HTR-8/SVneo (cell line): Measurements from ENCODE around the gene SBF1.
A peak's percentile ranks its signal among the peaks of the same experiment; 100 is the strongest.
"Not testable (repeated sequence)": the region's sequence is repeated elsewhere in the genome, so short reads cannot be mapped to it uniquely, and the experiment has no call there.

Experiments used
- DNase-seq: peaks from one replicate; pipeline ENCODE4 v3.0.0; 2011; ENCODE audit warnings: low spot score, mixed read lengths; ENCODE audit not compliant: insufficient read length
- FAIRE-seq: peaks from 2 replicates; lab custom pipeline; 2011; peaks lifted over from hg19 to GRCh38; lab: Jason Lieb, UNC

The SBF1 gene

GRCh38 chr22:50414476-50415248 lies 60.2 kb downstream of the SBF1 start:
- no peak for DNase-seq
- FAIRE-seq = no peak

GRCh38 chr22:50408954-50409353 lies 65.9 kb downstream of the SBF1 start:
- not testable (repeated sequence) for FAIRE-seq, DNase-seq

GRCh38 chr22:50408311-50408710 lies 66.5 kb downstream of the SBF1 start:
- no peak for DNase-seq
- no peak for FAIRE-seq

- FAIRE-seq (no peak), DNase-seq (no peak)
Measured at GRCh38 chr22:50406416-50407170, 68.2 kb downstream of the SBF1 start.

- no peak for DNase-seq
Measured at GRCh38 chr22:50403701-50404101, 71.1 kb downstream of the SBF1 start.

GRCh38 chr22:50401907-50402306 lies 72.9 kb downstream of the SBF1 start:
- no peak for DNase-seq
- no peak for FAIRE-seq

More at GRCh38 chr22:50403701-50404101, 71.1 kb downstream of the SBF1 start:
- FAIRE-seq = no peak

- FAIRE-seq (no peak), DNase-seq (no peak)
Measured at GRCh38 chr22:50400931-50401330, 73.9 kb downstream of the SBF1 start.

GRCh38 chr22:50400406-50400805 lies 74.4 kb downstream of the SBF1 start:
- FAIRE-seq = no peak
- DNase-seq = no peak

- no peak for FAIRE-seq
- DNase-seq = peak; percentile 29
Measured at GRCh38 chr22:50399751-50400331, 75.0 kb downstream of the SBF1 start.

GRCh38 chr22:50398831-50399648 lies 75.8 kb downstream of the SBF1 start:
- FAIRE-seq = no peak
- no peak for DNase-seq

- FAIRE-seq = not testable (repeated sequence)
Measured at GRCh38 chr22:50397371-50398060, 77.3 kb downstream of the SBF1 start.

GRCh38 chr22:50396751-50397370 lies 78.0 kb downstream of the SBF1 start:
- no peak for DNase-seq

More at GRCh38 chr22:50397371-50398060, 77.3 kb downstream of the SBF1 start:
- DNase-seq = not testable (repeated sequence)

More at GRCh38 chr22:50396751-50397370, 78.0 kb downstream of the SBF1 start:
- no peak for FAIRE-seq
